AG09309 (cell line): ENCODE measurements around the gene MAP2K2.

ENCODE experiments used
- DNase-seq: peaks from one replicate; pipeline ENCODE4 v3.0.0-alpha.2; 2010; ENCODE audit warnings: low read depth
- H3K4me3 ChIP-seq: 2 replicates; pipeline ENCODE4 v1.5.1; 2011; ENCODE audit warnings: mild to moderate bottlenecking, low read depth, low read length, moderate library complexity; ENCODE audit not compliant: control insufficient read depth
- TF ChIP-seq, protein P1 (sequence below): IDR thresholded peaks from 2 replicates; pipeline ENCODE4 v1.5.1; 2011; ENCODE audit warnings: mild to moderate bottlenecking, low read depth, low read length, inconsistent platforms; ENCODE audit not compliant: insufficient read depth, control insufficient read depth; ENCODE audit errors: missing control alignments

Gene MAP2K2

GRCh38 chr19:4108767-4109625, 14.9 kb downstream of the MAP2K2 start:
- TF ChIP-seq, protein P1, sequence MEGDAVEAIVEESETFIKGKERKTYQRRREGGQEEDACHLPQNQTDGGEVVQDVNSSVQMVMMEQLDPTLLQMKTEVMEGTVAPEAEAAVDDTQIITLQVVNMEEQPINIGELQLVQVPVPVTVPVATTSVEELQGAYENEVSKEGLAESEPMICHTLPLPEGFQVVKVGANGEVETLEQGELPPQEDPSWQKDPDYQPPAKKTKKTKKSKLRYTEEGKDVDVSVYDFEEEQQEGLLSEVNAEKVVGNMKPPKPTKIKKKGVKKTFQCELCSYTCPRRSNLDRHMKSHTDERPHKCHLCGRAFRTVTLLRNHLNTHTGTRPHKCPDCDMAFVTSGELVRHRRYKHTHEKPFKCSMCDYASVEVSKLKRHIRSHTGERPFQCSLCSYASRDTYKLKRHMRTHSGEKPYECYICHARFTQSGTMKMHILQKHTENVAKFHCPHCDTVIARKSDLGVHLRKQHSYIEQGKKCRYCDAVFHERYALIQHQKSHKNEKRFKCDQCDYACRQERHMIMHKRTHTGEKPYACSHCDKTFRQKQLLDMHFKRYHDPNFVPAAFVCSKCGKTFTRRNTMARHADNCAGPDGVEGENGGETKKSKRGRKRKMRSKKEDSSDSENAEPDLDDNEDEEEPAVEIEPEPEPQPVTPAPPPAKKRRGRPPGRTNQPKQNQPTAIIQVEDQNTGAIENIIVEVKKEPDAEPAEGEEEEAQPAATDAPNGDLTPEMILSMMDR, result no peak
- H3K4me3 ChIP-seq, result no peak overlapping the region
- DNase-seq, result no peak

DNA sequence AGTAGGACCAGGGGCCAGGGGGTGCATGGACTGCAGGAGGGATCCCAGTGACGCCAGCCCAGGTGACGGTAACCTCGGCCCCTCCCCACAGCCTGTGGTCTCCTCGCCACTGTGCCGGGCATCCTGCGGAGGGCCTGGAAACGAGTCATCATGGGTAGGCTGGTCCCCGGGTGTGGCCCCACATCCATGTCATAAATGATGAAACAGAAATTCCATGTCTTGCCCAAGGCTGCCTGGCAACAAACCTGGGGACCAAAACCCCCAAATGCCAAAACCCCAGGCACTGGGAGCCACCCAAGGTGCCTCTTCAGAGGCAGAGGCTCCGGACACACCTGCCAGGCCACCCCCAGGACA, 20.9 kb downstream of the MAP2K2 start:
- TF ChIP-seq, protein P1, result no peak
- no peak for DNase-seq
- H3K4me3 ChIP-seq, result no peak overlapping the region

GRCh38 chr19:4102339-4103079, 21.4 kb downstream of the MAP2K2 start:
- TF ChIP-seq, protein P1, result no peak
- DNase-seq, result no peak
- no peak overlapping the region for H3K4me3 ChIP-seq

DNA sequence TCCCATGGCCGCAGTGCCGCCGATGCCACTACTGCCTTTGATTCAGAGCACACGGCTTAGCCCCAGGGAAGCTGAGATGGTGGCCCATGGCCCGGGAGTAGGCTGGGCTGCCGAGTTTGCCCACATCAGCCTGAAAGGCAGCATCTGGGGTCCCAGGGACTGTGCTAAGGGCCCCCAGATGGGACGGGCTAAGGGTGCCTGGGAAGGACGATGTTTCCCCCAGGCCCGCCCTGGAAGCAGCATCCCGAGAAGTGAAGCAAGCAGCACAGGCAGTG, 22.5 kb downstream of the MAP2K2 start:
- DNase-seq, result no peak
- H3K4me3 ChIP-seq, result no peak overlapping the region
- TF ChIP-seq, protein P1, result no peak

GRCh38 chr19:4100647-4101495, 23.1 kb downstream of the MAP2K2 start:
- DNase-seq, result no peak
- no peak overlapping the region for H3K4me3 ChIP-seq
- TF ChIP-seq, protein P1, result no peak

DNA sequence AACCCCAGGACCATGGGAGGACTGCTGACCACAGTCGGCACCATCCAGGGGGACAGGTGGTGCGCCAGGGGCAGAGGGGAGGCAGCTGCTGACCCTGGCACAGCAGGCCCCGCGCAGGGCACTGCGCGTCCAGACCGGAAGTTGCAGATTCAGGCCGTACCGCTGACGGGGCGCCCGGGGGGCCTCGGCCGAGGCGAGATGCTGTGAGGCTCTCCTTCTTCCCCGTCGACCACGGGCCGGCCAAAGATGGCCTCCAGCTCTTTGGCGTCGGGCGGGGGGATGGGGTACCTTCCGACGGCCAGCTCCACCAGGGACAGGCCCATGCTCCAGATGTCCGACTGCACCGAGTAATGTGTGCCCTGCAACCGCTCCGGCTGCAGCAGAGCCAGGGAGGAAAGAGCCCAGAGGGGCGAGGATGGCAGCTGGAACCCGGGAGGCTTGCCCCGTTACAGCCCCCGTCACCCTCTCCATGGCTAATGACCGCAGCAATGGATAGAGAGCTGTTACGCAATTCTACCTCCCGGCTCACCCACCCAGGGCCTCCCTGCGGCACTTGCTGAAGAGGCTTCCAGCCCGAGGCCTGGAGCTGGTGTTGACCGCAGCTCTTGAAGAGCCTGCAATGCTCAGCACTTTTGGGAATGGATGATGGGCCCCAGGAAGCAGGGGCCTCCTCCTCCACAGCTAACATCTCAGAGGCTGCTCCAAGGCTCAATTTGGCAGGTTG, 24.7 kb downstream of the MAP2K2 start:
- DNase-seq, result no peak
- TF ChIP-seq, protein P1, result no peak
- H3K4me3 ChIP-seq, result no peak overlapping the region
